Subcutaneous adipose tissue (tissue), 4 donors: ENCODE results near the gene AURKAIP1. TPM values are rescaled to one million over a fixed set of nuclear protein-coding genes. Genes with fewer than 3 reads are reported as not detected.

Experiments used
- CTCF ChIP-seq: fragments of 450-650 bp; IDR thresholded peaks from one replicate; pipeline ENCODE4 v1.5.1; 2016; ENCODE audit warnings: low read depth, mild to moderate bottlenecking, control low read depth, antibody characterized with exemption, moderate library complexity
- total RNA-seq, 4 donors: library from RNA; depleted of rRNA; stranded (reverse); fragments of >200 nt; gene quantifications; one replicate each; pipeline ENCODE4 v1.1.0, GENCODE V29; 2016

Gene AURKAIP1
- total RNA-seq, 4 donors from 2014 or later, result 53.6 to 153 (median 83.5) TPM

GRCh38 chr1:1365875-1366698 is 8.9 kb downstream of the AURKAIP1 start:
- no peak for TF ChIP-seq CTCF

GRCh38 chr1:1364266-1364665 is 10.7 kb downstream of the AURKAIP1 start:
- TF ChIP-seq CTCF, result no peak

DNA sequence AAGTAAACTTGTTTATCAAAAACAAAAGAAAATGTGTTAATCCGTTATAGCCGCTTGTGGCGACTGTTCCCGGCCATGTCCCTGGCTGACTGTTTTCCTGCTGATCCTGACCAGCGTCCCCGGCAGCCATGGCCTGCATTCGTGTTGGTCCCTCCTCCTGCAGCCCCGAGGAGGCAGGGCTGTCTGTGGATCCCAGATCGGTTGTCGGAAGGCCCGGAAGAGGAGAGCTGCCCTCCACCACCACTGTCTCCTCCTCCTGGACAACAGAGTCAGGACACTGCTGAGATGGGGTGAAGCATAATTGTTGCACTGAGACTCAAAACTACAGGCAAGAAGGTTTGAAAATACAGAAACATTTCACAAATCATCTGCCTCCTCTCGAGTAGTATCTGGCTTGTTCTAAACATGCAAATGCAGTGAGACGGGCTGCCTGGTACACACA is 13.0 kb downstream of the AURKAIP1 start:
- no peak for TF ChIP-seq CTCF

- TF ChIP-seq CTCF, result no peak
Observed at GRCh38 chr1:1361233-1361981, 13.6 kb downstream of the AURKAIP1 start.

DNA sequence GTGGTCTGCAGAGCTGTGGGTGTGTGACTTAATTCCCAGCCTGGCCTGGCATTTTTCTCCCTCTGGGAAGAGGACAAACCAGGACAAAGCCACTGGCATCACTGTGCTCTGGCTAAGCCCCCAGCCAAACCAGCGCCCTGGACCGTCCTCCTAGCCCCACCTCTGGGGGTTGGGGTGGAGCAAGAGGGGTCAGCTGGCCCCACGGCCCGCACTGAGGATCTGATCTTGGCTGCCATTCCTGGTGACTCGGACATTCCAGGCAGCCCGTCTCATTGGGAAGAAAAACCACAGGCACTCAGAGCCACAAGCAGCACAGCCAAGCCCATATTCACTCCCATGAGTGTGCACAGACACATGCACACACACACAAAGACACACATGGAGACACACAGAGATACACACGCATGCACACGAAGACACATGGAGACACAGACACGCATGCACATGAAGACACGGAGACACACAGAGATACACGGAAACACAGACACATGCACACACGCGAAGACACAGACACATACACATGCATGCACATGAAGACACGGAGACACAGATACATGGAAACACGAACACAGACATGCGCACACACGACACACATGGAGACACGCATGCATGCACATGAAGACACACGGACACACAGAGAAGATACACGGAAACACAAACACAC is 14.4 kb downstream of the AURKAIP1 start:
- TF ChIP-seq CTCF, result no peak

GRCh38 chr1:1359664-1360468 is 15.1 kb downstream of the AURKAIP1 start:
- no peak for TF ChIP-seq CTCF
